Smooth muscle cell of the brain vasculature (primary cell): ENCODE results near the gene BRINP2.
A peak's percentile ranks its signal among the peaks of the same experiment; 100 is the strongest.

Source experiments
- DNase-seq: peaks from one replicate; pipeline ENCODE4 v3.0.0-alpha.2; 2012; ENCODE audit warnings: low read depth, low spot score

Gene BRINP2

GRCh38 chr1:177270863-177271262 is 100.1 kb downstream of the BRINP2 start:
- DNase-seq: no peak

GRCh38 chr1:177273141-177273540 is 102.4 kb downstream of the BRINP2 start:
- no peak for DNase-seq

GRCh38 chr1:177274687-177275211 is 104.0 kb downstream of the BRINP2 start:
- DNase-seq: peak; percentile 7

- DNase-seq: no peak
Measured at GRCh38 chr1:177275736-177276135, 105.0 kb downstream of the BRINP2 start.

- DNase-seq: no peak
Measured at GRCh38 chr1:177278626-177279390, 108.0 kb downstream of the BRINP2 start.

GRCh38 chr1:177281901-177282300 is 111.1 kb downstream of the BRINP2 start:
- DNase-seq: no peak

- no peak for DNase-seq
Measured at GRCh38 chr1:177282976-177283375, 112.2 kb downstream of the BRINP2 start.

- no peak for DNase-seq
Measured at GRCh38 chr1:177283380-177283779, 112.6 kb downstream of the BRINP2 start.

- no peak for DNase-seq
Measured at GRCh38 chr1:177286396-177286795, 115.6 kb downstream of the BRINP2 start.

- no peak for DNase-seq
Measured at GRCh38 chr1:177287270-177287669, 116.5 kb downstream of the BRINP2 start.

- DNase-seq: no peak
Measured at GRCh38 chr1:177287994-177288393, 117.2 kb downstream of the BRINP2 start.

GRCh38 chr1:177289532-177289931 is 118.8 kb downstream of the BRINP2 start:
- no peak for DNase-seq

- no peak for DNase-seq
Measured at GRCh38 chr1:177300431-177300830, 129.7 kb downstream of the BRINP2 start.

GRCh38 chr1:177301425-177302124 is 130.8 kb downstream of the BRINP2 start:
- no peak for DNase-seq

GRCh38 chr1:177302357-177303044 is 131.7 kb downstream of the BRINP2 start:
- no peak for DNase-seq

- DNase-seq: no peak
Measured at GRCh38 chr1:177305040-177306018, 134.6 kb downstream of the BRINP2 start.

- DNase-seq: no peak
Measured at GRCh38 chr1:177306019-177306415, 135.3 kb downstream of the BRINP2 start.

- DNase-seq: no peak
Measured at GRCh38 chr1:177306981-177307380, 136.2 kb downstream of the BRINP2 start.

GRCh38 chr1:177307771-177308170 is 137.0 kb downstream of the BRINP2 start:
- DNase-seq: no peak

GRCh38 chr1:177309880-177310279 is 139.1 kb downstream of the BRINP2 start:
- no peak for DNase-seq

GRCh38 chr1:177310326-177310725 is 139.6 kb downstream of the BRINP2 start:
- no peak for DNase-seq
